Putamen (tissue), 1 donor: ENCODE measurements around the gene FGD3.
A peak's percentile ranks its signal among the peaks of the same experiment; 100 is the strongest.

Experiments used
- DNase-seq: peaks from one replicate; pipeline ENCODE4 v3.0.0-alpha.2; 2016; ENCODE audit warnings: low spot score

The FGD3 gene

DNA sequence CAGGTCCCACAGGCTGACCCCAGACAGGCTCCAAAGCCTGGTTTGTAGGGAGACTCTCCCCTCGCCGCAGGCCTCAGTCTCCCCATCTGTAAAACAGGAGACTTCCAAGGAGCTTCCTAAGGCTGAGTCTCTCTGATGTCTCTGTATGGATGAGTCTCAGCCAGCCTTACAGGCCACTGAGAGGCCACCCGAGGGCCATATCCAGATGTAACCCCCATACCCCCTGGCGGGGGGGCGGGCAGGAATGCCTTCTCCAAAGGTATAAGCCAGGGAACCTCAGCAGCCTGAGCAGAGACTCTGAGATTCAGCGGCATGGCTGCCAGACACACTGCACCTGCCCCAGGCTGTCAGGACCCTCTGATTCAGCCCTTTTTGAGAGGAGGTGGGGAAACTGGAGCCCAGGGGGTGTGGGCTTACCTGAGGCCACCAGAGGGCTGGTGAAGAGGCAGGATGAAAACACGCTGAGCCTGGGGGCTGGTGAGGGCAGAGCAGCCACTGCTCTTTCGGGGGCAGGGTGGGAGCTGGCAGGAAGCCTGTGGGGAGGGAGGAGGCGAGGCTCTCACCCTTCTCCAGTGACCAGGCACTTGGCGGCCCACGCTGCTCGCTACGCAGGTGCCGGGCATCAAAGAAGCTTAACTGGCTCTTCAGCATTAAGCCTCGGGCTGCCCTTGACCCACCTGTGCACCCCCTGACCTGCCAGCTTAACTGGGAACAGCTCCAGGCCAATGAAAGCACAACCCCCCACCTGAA is 105.6 kb downstream of the FGD3 start:
- no peak for DNase-seq

DNA sequence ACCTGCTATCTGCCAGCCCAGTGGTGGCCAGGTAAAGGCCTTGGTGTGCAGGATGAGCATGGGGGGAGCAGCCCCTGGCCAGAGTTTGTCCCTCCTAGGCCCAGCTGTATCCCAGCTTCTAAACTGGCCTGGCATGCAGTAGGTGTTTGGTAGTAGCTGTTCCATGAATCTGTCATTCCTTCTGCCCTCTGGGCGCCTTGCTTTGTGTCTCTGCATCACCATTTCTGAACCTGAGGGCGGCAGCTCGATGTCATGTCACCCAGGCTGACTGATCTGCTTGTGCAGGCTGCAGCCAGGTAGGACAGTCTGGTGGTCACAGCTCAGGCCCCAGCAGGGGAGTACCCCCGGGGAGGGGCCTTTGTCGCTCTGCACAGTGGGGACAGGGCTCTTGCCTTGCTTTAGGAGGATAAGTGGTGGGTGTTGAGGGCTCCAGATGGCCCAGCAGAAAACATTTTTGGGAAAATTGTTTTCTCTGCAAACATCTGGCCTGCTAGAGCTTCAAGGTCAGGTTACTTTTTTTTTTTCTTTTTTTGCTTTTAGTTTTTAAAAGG is 106.5 kb downstream of the FGD3 start:
- no peak for DNase-seq

- no peak for DNase-seq
Measured at GRCh38 chr9:93054758-93055704, 107.7 kb downstream of the FGD3 start.

- DNase-seq: no peak
Measured at GRCh38 chr9:93057042-93057702, 109.8 kb downstream of the FGD3 start.

- no peak for DNase-seq
Measured at GRCh38 chr9:93057703-93058354, 110.5 kb downstream of the FGD3 start.

GRCh38 chr9:93058355-93059010 is 111.2 kb downstream of the FGD3 start, which contains the start of gene SUSD3:
Gene SUSD3, plus strand, starts transcription at chr9:93058701. Its CDS starts 42 bp downstream, at chr9:93058743.
- DNase-seq: no peak

GRCh38 chr9:93059011-93059714 is 111.8 kb downstream of the FGD3 start:
- no peak for DNase-seq

GRCh38 chr9:93059715-93060578 is 112.6 kb downstream of the FGD3 start:
- no peak for DNase-seq

- DNase-seq: no peak
Measured at GRCh38 chr9:93060746-93061259, 113.5 kb downstream of the FGD3 start.

GRCh38 chr9:93061260-93061751 is 114.0 kb downstream of the FGD3 start:
- no peak for DNase-seq

GRCh38 chr9:93061791-93062763 is 114.8 kb downstream of the FGD3 start:
- DNase-seq: no peak

GRCh38 chr9:93064392-93065134 is 117.2 kb downstream of the FGD3 start:
- no peak for DNase-seq

DNA sequence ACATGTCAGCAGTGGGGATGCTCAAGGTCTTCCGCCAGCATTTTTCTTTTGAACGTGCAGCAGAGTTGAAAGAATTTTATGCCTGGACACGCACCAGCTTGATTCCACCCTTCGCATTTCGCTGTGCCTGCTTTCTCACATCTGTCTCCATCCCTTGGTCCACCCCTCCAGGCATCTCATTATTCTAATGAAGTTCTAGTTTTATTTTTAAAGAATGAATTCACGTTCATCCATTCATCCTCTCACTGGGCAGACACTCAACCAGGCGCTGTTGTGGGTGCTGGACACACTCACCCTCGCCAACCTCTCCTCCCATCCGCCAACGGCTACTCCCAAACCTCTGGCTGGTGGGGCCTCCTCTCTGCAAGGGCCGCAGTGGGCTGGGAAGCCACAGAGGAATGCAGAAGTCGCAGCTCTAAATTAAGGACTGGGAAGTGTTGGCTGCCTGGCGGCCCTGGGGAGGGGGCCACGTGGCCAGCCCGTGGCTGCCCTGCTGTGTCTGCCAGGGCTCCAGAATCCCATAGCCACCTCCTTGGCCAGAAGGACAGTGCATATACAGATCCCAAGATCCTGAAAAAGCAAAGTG is 117.9 kb downstream of the FGD3 start:
- peak; percentile 26 for DNase-seq

DNA sequence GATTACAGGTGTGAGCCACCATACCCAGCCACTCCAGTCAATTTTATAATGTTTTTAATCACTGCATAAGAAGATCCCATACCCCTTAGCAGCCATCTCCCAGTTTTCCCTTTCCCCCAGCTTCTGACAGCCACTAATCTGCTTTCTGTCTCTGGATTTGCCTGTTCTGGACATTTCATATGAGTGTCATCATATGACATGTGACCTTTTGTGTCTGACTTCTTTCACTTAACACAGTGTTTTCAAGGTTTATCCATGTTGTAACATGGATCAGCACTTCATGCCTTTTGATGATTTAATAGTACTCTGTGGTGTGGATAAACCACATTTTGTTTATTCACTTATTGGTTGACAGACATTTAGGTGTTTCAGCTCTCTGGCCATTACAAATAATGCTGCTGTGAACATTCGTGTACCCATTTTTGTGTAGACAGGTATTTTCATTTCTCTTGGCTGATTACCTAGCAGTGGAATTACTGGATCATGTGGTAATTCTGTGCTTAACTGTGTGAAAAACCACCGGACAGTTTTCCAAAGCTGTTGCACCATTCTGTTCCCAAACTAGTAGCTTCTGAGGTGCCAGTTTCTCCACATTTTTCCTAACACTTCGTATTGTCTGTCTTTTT is 119.8 kb downstream of the FGD3 start:
- DNase-seq: no peak

- DNase-seq: no peak
Measured at GRCh38 chr9:93068956-93069355, 121.6 kb downstream of the FGD3 start.

DNA sequence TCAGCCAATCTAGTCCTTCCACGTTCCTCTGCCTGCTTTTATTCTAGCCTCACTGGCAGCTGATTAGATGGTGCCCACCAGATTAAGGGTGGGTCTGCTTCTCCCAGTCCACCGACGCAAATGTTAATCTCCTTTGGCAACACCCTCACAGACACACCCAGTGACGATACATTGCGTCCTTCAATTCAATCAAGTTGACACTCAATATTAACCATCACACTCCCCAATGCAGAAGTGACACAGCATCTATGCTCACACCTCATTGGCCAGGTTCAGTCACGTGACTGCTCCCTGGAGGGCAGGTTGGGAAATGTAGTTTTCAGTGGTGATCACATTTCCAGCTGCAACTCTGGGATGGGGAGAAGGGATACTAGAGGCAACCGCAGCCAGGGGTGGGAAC is 124.1 kb downstream of the FGD3 start:
- DNase-seq: no peak
